Transverse colon (tissue), 4 donors: ENCODE data around the gene ZNF728.
"Not testable (repeated sequence)": the region's sequence is repeated elsewhere in the genome, so short reads cannot be mapped to it uniquely, and the experiment has no call there.

ENCODE experiments used
- CTCF ChIP-seq, 5 experiments: fragments of 200-600 bp in 3 of 5; fragments of 450-650 bp in 2 of 5; sonication (generic) in 3 of 5; IDR thresholded peaks; 1 replicate in 2 of 5; 2 replicates in 3 of 5; pipeline ENCODE4 v1.5.1; 2016 to 2017; ENCODE audit warnings: antibody characterized with exemption in 5 of 5, inconsistent platforms in 3 of 5, mild to moderate bottlenecking in 2 of 5, moderate library complexity in 1 of 5
- EP300 ChIP-seq: sonication (generic); formaldehyde crosslinking; IDR thresholded peaks from one replicate; pipeline ENCODE4 v1.6.1; 2017; ENCODE audit warnings: antibody characterized with exemption, low read depth
- POLR2A ChIP-seq: fragments of 450-650 bp; IDR thresholded peaks from one replicate; pipeline ENCODE4 v1.6.1; 2016; ENCODE audit warnings: antibody characterized with exemption, mild to moderate bottlenecking, moderate library complexity
- POLR2AphosphoS5 ChIP-seq, 3 donors: sonication (generic); formaldehyde crosslinking; IDR thresholded peaks; one replicate each; pipeline ENCODE4 v1.6.1; 2016; ENCODE audit warnings: antibody characterized with exemption in 3 of 3

DNA sequence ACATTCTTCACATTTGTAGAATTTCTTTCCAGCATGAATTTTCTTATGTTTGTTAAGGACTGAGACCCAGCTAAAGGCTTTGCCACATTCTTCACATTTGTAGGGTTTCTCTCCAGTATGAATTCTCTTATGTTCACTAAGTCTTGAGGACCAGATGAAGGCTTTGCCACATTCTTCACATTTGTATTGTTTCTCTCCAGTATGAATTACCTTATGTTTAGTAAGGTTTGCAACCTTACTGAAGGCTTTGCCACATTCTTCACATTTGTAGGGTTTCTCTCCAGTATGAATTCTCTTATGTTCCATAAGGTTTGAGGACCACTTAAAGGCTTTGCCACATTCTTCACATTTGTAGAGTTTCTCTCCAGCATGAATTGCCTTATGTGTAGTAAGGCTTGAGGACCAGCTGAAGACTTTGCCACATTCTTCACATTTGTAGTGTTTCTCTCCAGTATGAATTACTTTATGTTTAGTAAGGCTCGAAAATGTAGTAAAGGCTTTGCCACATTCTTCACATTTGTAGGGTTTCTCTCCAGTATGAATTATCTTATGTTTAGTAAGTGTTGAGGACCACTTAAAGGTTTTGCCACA, 27.3 kb downstream of the ZNF728 start:
- not testable (repeated sequence) for TF ChIP-seq POLR2A; CTCF (IDR thresholded peaks at IDR 0.05); POLR2AphosphoS5 (IDR thresholded peaks at IDR 0.05); EP300
